Activated T-cell treated with anti-CD3 and anti-CD28 coated beads for 4 hours (primary cell): Measurements from ENCODE around the gene THSD7B.
"Not testable (repeated sequence)": the region's sequence is repeated elsewhere in the genome, so short reads cannot be mapped to it uniquely, and the experiment has no call there.

Experiments used
- DNase-seq: peaks from one replicate; pipeline ENCODE4 v3.0.0-alpha.2; 2020

THSD7B gene

GRCh38 chr2:137444970-137445369 is 679.6 kb downstream of the THSD7B start:
- no peak for DNase-seq

- DNase-seq = no peak
Measured at GRCh38 chr2:137449454-137449853, 684.1 kb downstream of the THSD7B start.

GRCh38 chr2:137454886-137455285 is 689.5 kb downstream of the THSD7B start:
- DNase-seq = no peak

GRCh38 chr2:137467246-137467862 is 702.0 kb downstream of the THSD7B start:
- no peak for DNase-seq

GRCh38 chr2:137493261-137493660 is 727.9 kb downstream of the THSD7B start:
- DNase-seq = no peak

GRCh38 chr2:137500599-137500998 is 735.3 kb downstream of the THSD7B start:
- DNase-seq = no peak

- no peak for DNase-seq
Measured at GRCh38 chr2:137507237-137507636, 741.9 kb downstream of the THSD7B start.

- DNase-seq = no peak
Measured at GRCh38 chr2:137508739-137509384, 743.5 kb downstream of the THSD7B start.

GRCh38 chr2:137511526-137511925 is 746.2 kb downstream of the THSD7B start:
- no peak for DNase-seq

GRCh38 chr2:137521653-137522619 is 756.6 kb downstream of the THSD7B start:
- DNase-seq = no peak

GRCh38 chr2:137522620-137523011 is 757.3 kb downstream of the THSD7B start:
- no peak for DNase-seq

- DNase-seq = no peak
Measured at GRCh38 chr2:137523931-137524330, 758.6 kb downstream of the THSD7B start.

- DNase-seq = no peak
Measured at GRCh38 chr2:137525132-137525531, 759.8 kb downstream of the THSD7B start.

GRCh38 chr2:137525641-137526190 is 760.4 kb downstream of the THSD7B start:
- no peak for DNase-seq

GRCh38 chr2:137535897-137536296 is 770.6 kb downstream of the THSD7B start:
- no peak for DNase-seq

GRCh38 chr2:137539336-137539735 is 774.0 kb downstream of the THSD7B start:
- DNase-seq = no peak

GRCh38 chr2:137547842-137548241 is 782.5 kb downstream of the THSD7B start:
- DNase-seq = no peak

GRCh38 chr2:137566387-137566786 is 801.0 kb downstream of the THSD7B start:
- no peak for DNase-seq

GRCh38 chr2:137570484-137570883 is 805.1 kb downstream of the THSD7B start:
- DNase-seq = no peak

- DNase-seq = not testable (repeated sequence)
Measured at GRCh38 chr2:137587834-137588233, 822.5 kb downstream of the THSD7B start.

GRCh38 chr2:137588578-137588977 is 823.2 kb downstream of the THSD7B start:
- not testable (repeated sequence) for DNase-seq

- no peak for DNase-seq
Measured at GRCh38 chr2:137590102-137590501, 824.8 kb downstream of the THSD7B start.

- no peak for DNase-seq
Measured at GRCh38 chr2:137607722-137608318, 842.5 kb downstream of the THSD7B start.
